K562 (cell line): Measurements from ENCODE around the gene SERGEF. TPM values are rescaled to one million over a fixed set of nuclear protein-coding genes. Genes with fewer than 3 reads are reported as not detected.

Experiments
- ATAC-seq: fragments of 200-7000 bp; cut with Tn5 transposase; 3 replicates; pipeline ENCODE4 v1.9.1; 2020; ENCODE audit warnings: moderate library complexity
- BruUV-seq: library from RNA; stranded (reverse); fragments of 400-500 nt; replicated peaks from 2 replicates; lab custom pipeline; 2021; lab: Mats Ljungman, UMichigan
- CTCF ChIA-PET: fragments of 300-600 bp; formaldehyde crosslinking; extraction: SDS; loops from one replicate; lab custom pipeline; 2021; ENCODE audit warnings: low intra/inter-chr PET ratio; lab: Yijun Ruan, JAX
- POLR2A ChIA-PET: fragments of 300-600, 350-650 bp; sonication (Branson Sonifier 250); formaldehyde crosslinking; extraction: SDS; loops from one replicate; lab custom pipeline; 2021; ENCODE audit warnings: antibody characterized with exemption, inconsistent platforms; lab: Yijun Ruan, JAX
- DNase-seq, 4 experiments: peaks; one replicate each; pipeline versions ENCODE4 v3.0.0 to v3.0.0-alpha.2; 2011 to 2018; ENCODE audit warnings: low spot score in 3 of 4, mixed read lengths in 3 of 4; ENCODE audit errors: extremely low read depth in 1 of 4
- FAIRE-seq: peaks from 2 replicates; lab custom pipeline; 2011; peaks lifted over from hg19 to GRCh38; lab: Jason Lieb, UNC
- H2AFZ ChIP-seq: 2 replicates; pipeline ENCODE4 v1.6.0; 2011; ENCODE audit warnings: low read depth, low read length, control low read depth, inconsistent platforms
- H3K27ac ChIP-seq: fragments of 200-600 bp; 3 replicates; pipeline ENCODE4 v1.8.0; 2011; ENCODE audit warnings: low read depth, mild to moderate bottlenecking, control low read depth, inconsistent platforms, low read length, moderate library complexity, mixed read lengths; ENCODE audit errors: extremely low read depth
- H3K27me3 ChIP-seq, 2 experiments: fragments of 300-600 bp in 1 of 2; 2 replicates in 1 of 2; 3 replicates in 1 of 2; pipeline versions ENCODE4 v1.6.0 to v1.8.0; 2011; ENCODE audit warnings: inconsistent platforms in 2 of 2, low read length in 2 of 2, mild to moderate bottlenecking in 1 of 2, mixed read lengths in 1 of 2, moderate library complexity in 1 of 2; ENCODE audit not compliant: control insufficient read depth in 2 of 2, insufficient read depth in 2 of 2
- H3K36me3 ChIP-seq: fragments of 300-600 bp; 3 replicates; pipeline ENCODE4 v1.8.0; 2011; ENCODE audit warnings: mild to moderate bottlenecking, low read length, inconsistent platforms; ENCODE audit not compliant: control insufficient read depth, insufficient read depth
- H3K4me1 ChIP-seq, 2 experiments: fragments of 200-600 bp in 1 of 2; replicated peaks in 1 of 2; 2 replicates in 1 of 2; 3 replicates in 1 of 2; pipeline versions ENCODE4 v1.5.1 to v1.8.0; 2011; ENCODE audit warnings: inconsistent platforms in 2 of 2, low read length in 2 of 2, mild to moderate bottlenecking in 1 of 2, mixed read lengths in 1 of 2, moderate library complexity in 1 of 2; ENCODE audit not compliant: control insufficient read depth in 2 of 2, insufficient read depth in 2 of 2
- H3K4me2 ChIP-seq: 2 replicates; pipeline ENCODE4 v1.6.1; 2011; ENCODE audit warnings: low read length, control low read depth, inconsistent platforms, mixed read lengths; ENCODE audit not compliant: insufficient read depth
- H3K4me3 ChIP-seq: fragments of 200-600 bp; sonication (generic), shearing (Covaris generic); 2 replicates; pipeline ENCODE4 v1.5.1; 2016; ENCODE audit warnings: control low read depth, inconsistent platforms
- H3K79me2 ChIP-seq: fragments of 200-600 bp; 3 replicates; pipeline ENCODE4 v1.8.0; 2011; ENCODE audit warnings: low read length, inconsistent platforms; ENCODE audit not compliant: control insufficient read depth, insufficient read depth
- H3K9ac ChIP-seq, 2 experiments: 2 replicates each; pipeline versions ENCODE4 v1.6.0 to v1.6.1; 2011; ENCODE audit warnings: low read depth in 2 of 2, low read length in 2 of 2, control low read depth in 1 of 2, inconsistent platforms in 1 of 2, mild to moderate bottlenecking in 1 of 2, mixed read lengths in 1 of 2; ENCODE audit not compliant: insufficient read depth in 1 of 2
- H3K9me1 ChIP-seq: one replicate; pipeline ENCODE4 v1.6.0; 2011; ENCODE audit warnings: inconsistent platforms, mild to moderate bottlenecking, low read length, moderate library complexity; ENCODE audit not compliant: control insufficient read depth, insufficient read depth
- H3K9me3 ChIP-seq: replicated peaks from 2 replicates; pipeline ENCODE4 v1.5.1; 2011; ENCODE audit warnings: low read depth, low read length, inconsistent platforms; ENCODE audit not compliant: control insufficient read depth, insufficient read depth
- H4K20me1 ChIP-seq: replicated peaks from 2 replicates; pipeline ENCODE4 v1.6.1; 2011; ENCODE audit warnings: low read length, inconsistent platforms, mixed read lengths; ENCODE audit not compliant: control insufficient read depth, insufficient read depth
- CAMTA2 ChIP-seq: fragments of 250-450 bp; sonication (Bioruptor Pico); conservative IDR thresholded peaks from 2 replicates; pipeline ENCODE4 v1.5.1; 2022
- CBFA2T2 ChIP-seq: fragments of 450-650 bp; conservative IDR thresholded peaks from 2 replicates; pipeline ENCODE4 v1.6.1; 2017; ENCODE audit warnings: mild to moderate bottlenecking
- HMGN3 ChIP-seq: IDR thresholded peaks from 2 replicates; pipeline ENCODE4 v1.6.1; 2011; ENCODE audit warnings: borderline replicate concordance, low read depth, mild to moderate bottlenecking, mixed read lengths, low read length; ENCODE audit not compliant: insufficient read length; ENCODE audit errors: extremely low read depth
- MBD2 ChIP-seq: sonication (generic); IDR thresholded peaks from 2 replicates; pipeline ENCODE4 v1.6.1; 2016; ENCODE audit warnings: low read depth, borderline replicate concordance
- PATZ1 ChIP-seq: fragments of 250-450 bp; sonication (Bioruptor Pico); IDR thresholded peaks from 2 replicates; pipeline ENCODE4 v1.5.0; 2020; ENCODE audit warnings: mild to moderate bottlenecking, borderline replicate concordance
- POLR2B ChIP-seq: fragments of 450-650 bp; IDR thresholded peaks from 2 replicates; pipeline ENCODE4 v1.6.1; 2018; ENCODE audit warnings: low read depth; ENCODE audit not compliant: partially characterized antibody
- SREBF1 ChIP-seq: fragments of 150-350 bp; IDR thresholded peaks from 2 replicates; pipeline ENCODE4 v1.6.1; 2014; ENCODE audit warnings: antibody characterized with exemption, low read depth, low read length, borderline replicate concordance
- TBP ChIP-seq: optimal IDR thresholded peaks from 2 replicates; pipeline ENCODE3; 2011; ENCODE audit warnings: low read depth, low read length, improper control_type of control experiment
- TRIM28 ChIP-seq: fragments of 450-650 bp; IDR thresholded peaks from 2 replicates; pipeline ENCODE4 v1.6.1; 2017
- U2AF1 ChIP-seq: fragments of 200-400 bp; formaldehyde crosslinking; optimal IDR thresholded peaks from 2 replicates; pipeline ENCODE3; 2017; ENCODE audit warnings: mild to moderate bottlenecking, low read depth, low read length, moderate library complexity
- ZNF12 ChIP-seq: sonication (generic); formaldehyde crosslinking; IDR thresholded peaks from 2 replicates; pipeline ENCODE4 v1.4.0; 2020; ENCODE audit warnings: mild to moderate bottlenecking, missing genetic modification reagents
- ZNF507 ChIP-seq: conservative IDR thresholded peaks from 2 replicates; pipeline ENCODE4 v1.6.1; 2017; ENCODE audit warnings: missing genetic modification characterization, missing compliant biosample characterization
- ZNF511 ChIP-seq: sonication (generic); formaldehyde crosslinking; IDR thresholded peaks from 2 replicates; pipeline ENCODE4 v1.8.0; 2022; ENCODE audit warnings: mild to moderate bottlenecking, missing genetic modification reagents
- WGBS: fragments of 100-300 bp; shearing (Covaris generic); methylation state at CpG from one replicate; pipeline ENCODE4 v1.1.6; 2016; ENCODE audit warnings: low coverage, mixed read lengths; ENCODE audit not compliant: insufficient coverage; ENCODE audit errors: missing lambda C conversion rate; 5-methylcytosine and 5-hydroxymethylcytosine counted together
- in situ Hi-C: fragments of 300-500 bp; cut with MboI; formaldehyde crosslinking; loops from 4 replicates; pipeline ENCODE4 v1.15.0; 2018; ENCODE audit warnings: inconsistent platforms, mixed read lengths
- intact Hi-C: fragments of 100-400 bp; cut with micrococcal nuclease; formaldehyde crosslinking; loops from 2 replicates; pipeline ENCODE4 v1.14.2; 2022
- polyA plus RNA-seq, 8 experiments: library from polyadenylated mRNA; depleted of rRNA in 4 of 8; stranded (reverse) in 5 of 8; unstranded in 3 of 8; fragments of >200 nt; fragmentation: Nextera tagmentation in 2 of 8; fragmentation: Illumina TruSeq in 1 of 8; extraction: Ambion mirVana in 2 of 8; extraction: Trizol in 1 of 8; gene quantifications; 2 replicates each; pipeline versions ENCODE4 v1.2.1 to v1.2.3, GENCODE V29; 2011 to 2014; ENCODE audit warnings: inconsistent platforms in 1 of 8, missing spikeins in 1 of 8
- total RNA-seq, 7 experiments: library from RNA; depleted of rRNA in 6 of 7; stranded (reverse); fragments of >200 nt in 6 of 7; fragmentation: Illumina TruSeq in 2 of 7; extraction: Trizol in 2 of 7; gene quantifications; 2 replicates each; pipeline versions ENCODE4 v1.2.1 to v1.2.3, GENCODE V29; 2011 to 2021; ENCODE audit warnings: low replicate concordance in 1 of 7
- TF ChIP-seq, protein P1 (sequence below): sonication (generic); IDR thresholded peaks from 2 replicates; pipeline ENCODE4 v1.6.1; 2016
- TF ChIP-seq, protein P2 (sequence below), 2 experiments: fragments of 200-800 bp in 1 of 2; sonication (Bioruptor generic) in 1 of 2; sonication (generic) in 1 of 2; formaldehyde crosslinking in 1 of 2; IDR thresholded peaks in 1 of 2; conservative IDR thresholded peaks in 1 of 2; 2 replicates each; pipeline versions ENCODE4 v1.5.0 to v1.6.1; 2016 to 2020; ENCODE audit warnings: missing compliant biosample characterization in 1 of 2, missing genetic modification characterization in 1 of 2, missing genetic modification reagents in 1 of 2

The SERGEF gene
- total and polyA plus RNA-seq, 9 of the 15 experiments (the other 6 are each of a cell fraction or from before 2014, with no cell fraction given), result 10.2 to 28.0 (median 19.9) TPM

- no peak for TF ChIP-seq CAMTA2
- TF ChIP-seq CBFA2T2, result no peak
- no peak for TF ChIP-seq TBP
- TF ChIP-seq ZNF12 (CRISPR knock-in tag), result no peak
- TF ChIP-seq PATZ1 (CRISPR knock-in tag), result no peak
- TF ChIP-seq ZNF507 (tag), result no peak
- TF ChIP-seq, protein P1, sequence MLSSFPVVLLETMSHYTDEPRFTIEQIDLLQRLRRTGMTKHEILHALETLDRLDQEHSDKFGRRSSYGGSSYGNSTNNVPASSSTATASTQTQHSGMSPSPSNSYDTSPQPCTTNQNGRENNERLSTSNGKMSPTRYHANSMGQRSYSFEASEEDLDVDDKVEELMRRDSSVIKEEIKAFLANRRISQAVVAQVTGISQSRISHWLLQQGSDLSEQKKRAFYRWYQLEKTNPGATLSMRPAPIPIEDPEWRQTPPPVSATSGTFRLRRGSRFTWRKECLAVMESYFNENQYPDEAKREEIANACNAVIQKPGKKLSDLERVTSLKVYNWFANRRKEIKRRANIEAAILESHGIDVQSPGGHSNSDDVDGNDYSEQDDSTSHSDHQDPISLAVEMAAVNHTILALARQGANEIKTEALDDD, result no peak
- no peak for TF ChIP-seq POLR2B
- TF ChIP-seq, protein P2, sequence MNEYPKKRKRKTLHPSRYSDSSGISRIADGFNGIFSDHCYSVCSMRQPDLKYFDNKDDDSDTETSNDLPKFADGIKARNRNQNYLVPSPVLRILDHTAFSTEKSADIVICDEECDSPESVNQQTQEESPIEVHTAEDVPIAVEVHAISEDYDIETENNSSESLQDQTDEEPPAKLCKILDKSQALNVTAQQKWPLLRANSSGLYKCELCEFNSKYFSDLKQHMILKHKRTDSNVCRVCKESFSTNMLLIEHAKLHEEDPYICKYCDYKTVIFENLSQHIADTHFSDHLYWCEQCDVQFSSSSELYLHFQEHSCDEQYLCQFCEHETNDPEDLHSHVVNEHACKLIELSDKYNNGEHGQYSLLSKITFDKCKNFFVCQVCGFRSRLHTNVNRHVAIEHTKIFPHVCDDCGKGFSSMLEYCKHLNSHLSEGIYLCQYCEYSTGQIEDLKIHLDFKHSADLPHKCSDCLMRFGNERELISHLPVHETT (CRISPR knock-in tag; conservative IDR thresholded peaks at IDR 0.05 in 1 of 2, IDR thresholded peaks at IDR 0.05 in 1 of 2), result no peak
- TF ChIP-seq U2AF1, result no peak
- no peak for TF ChIP-seq SREBF1
- TF ChIP-seq HMGN3, result no peak
- TF ChIP-seq TRIM28, result no peak
- TF ChIP-seq MBD2, result no peak
- no peak for TF ChIP-seq ZNF511
- peaks cover 10% of the 10 kb centered on the region; the same call in 1 of the 2 replicates for H4K20me1 ChIP-seq
- H2AFZ ChIP-seq, result no peak overlapping the region
- peaks cover 21 to 59% of the 10 kb centered on the region in 2 experiments; a peak in 4 of 5 replicates for H3K27me3 ChIP-seq
- no peak for DNase-seq
- H3K79me2 ChIP-seq, result no peaks in the 10 kb centered on the region
- H3K9ac ChIP-seq, result no peak overlapping the region
- no peak overlapping the region for H3K4me2 ChIP-seq
- H3K36me3 ChIP-seq, result no peaks in the 10 kb centered on the region
- no TSS peak for BruUV-seq
- intact Hi-C loops (no loop called here), in situ Hi-C loops (no loop called here)
- H3K9me1 ChIP-seq, result no peaks in the 10 kb centered on the region
- peaks cover 4 to 12% of the 10 kb centered on the region in 2 experiments; a peak in 3 of 5 replicates for H3K4me1 ChIP-seq
- WGBS, result 5% methylated on average over 6 of the region's 6 CpGs
- ATAC-seq, result no peak
- POLR2A ChIA-PET, result interaction anchor here (0.8 kb wide), 1 partner anchor 153 kb away, joined by 3 read pairs; no protein-coding TSS in a partner anchor
- FAIRE-seq, result no peak
- no peak overlapping the region for H3K4me3 ChIP-seq
- no peaks in the 10 kb centered on the region for H3K9me3 ChIP-seq
- H3K27ac ChIP-seq, result no peak overlapping the region
- CTCF ChIA-PET, result no interaction called here
Measured at GRCh38 chr11:17773674-17774073, 239.2 kb downstream of the SERGEF start.
